C4-2B (cell line): Measurements from ENCODE around the gene CDK14.

Experiments
- CTCF ChIP-seq: fragments of 450-650 bp; conservative IDR thresholded peaks from 2 replicates; pipeline ENCODE4 v1.5.1; 2017; ENCODE audit warnings: mild to moderate bottlenecking
- ZFX ChIP-seq: fragments of 450-650 bp; IDR thresholded peaks from 2 replicates; pipeline ENCODE4 v1.6.1; 2017

- TF ChIP-seq CTCF (no peak), ZFX (no peak)
These were observed 104.9 kb downstream of the CDK14 start for GRCh38 chr7:90701021-90701420.
